SU-DHL-6 (cell line): ENCODE measurements around the gene OR10D3.

Experiments
- H2AFZ ChIP-seq: fragments of 200-600 bp; sonication (generic); 2 replicates; pipeline ENCODE4 v1.6.1; 2014; ENCODE audit warnings: low read depth, mild to moderate bottlenecking, moderate library complexity, mixed read lengths, antibody characterized with exemption, low read length; ENCODE audit not compliant: severe bottlenecking
- H3F3A ChIP-seq: fragments of 200-600 bp; shearing (Covaris generic); 2 replicates; pipeline ENCODE4 v1.6.0; 2016; ENCODE audit warnings: antibody characterized with exemption, mild to moderate bottlenecking; ENCODE audit not compliant: insufficient read depth
- H3K27ac ChIP-seq: fragments of 200-600 bp; sonication (generic); 2 replicates; pipeline ENCODE4 v1.5.1; 2016; ENCODE audit warnings: low read depth, mild to moderate bottlenecking, low read length, moderate library complexity, mixed read lengths
- H3K27me3 ChIP-seq: fragments of 200-600 bp; sonication (generic), shearing (Covaris generic); 2 replicates; pipeline ENCODE4 v1.6.0; 2014; ENCODE audit warnings: mild to moderate bottlenecking, low read length
- H3K36me3 ChIP-seq: fragments of 200-600 bp; sonication (generic); 2 replicates; pipeline ENCODE4 v1.6.1; 2014; ENCODE audit warnings: mild to moderate bottlenecking, low read length, mixed read lengths
- H3K4me2 ChIP-seq: fragments of 300-600, 200-600 bp; shearing (Covaris generic), sonication (generic); 2 replicates; pipeline ENCODE4 v1.6.0; 2014; ENCODE audit warnings: low read length, low read depth, mild to moderate bottlenecking; ENCODE audit not compliant: poor library complexity, severe bottlenecking
- H3K4me3 ChIP-seq: fragments of 200-600 bp; sonication (generic); 2 replicates; pipeline ENCODE4 v1.5.1; 2014; ENCODE audit warnings: antibody characterized with exemption, low read length, mild to moderate bottlenecking, mixed read lengths; ENCODE audit not compliant: insufficient read depth, poor library complexity, severe bottlenecking
- H3K79me2 ChIP-seq: fragments of 200-600 bp; sonication (generic); 2 replicates; pipeline ENCODE4 v1.6.1; 2014; ENCODE audit warnings: mild to moderate bottlenecking, low read length, moderate library complexity; ENCODE audit not compliant: insufficient read depth
- H3K9ac ChIP-seq: fragments of 200-600 bp; sonication (generic); 2 replicates; pipeline ENCODE4 v1.7.0; 2014; ENCODE audit warnings: mild to moderate bottlenecking, low read length
- H3K9me2 ChIP-seq: fragments of 200-600 bp; sonication (generic); replicated peaks from 2 replicates; pipeline ENCODE4 v1.6.1; 2014; ENCODE audit warnings: low read length; ENCODE audit not compliant: insufficient read depth
- H3K9me3 ChIP-seq: fragments of 200-600 bp; sonication (generic); 2 replicates; pipeline ENCODE4 v1.6.1; 2014; ENCODE audit warnings: low read length, mixed read lengths; ENCODE audit not compliant: insufficient read depth
- H4K20me1 ChIP-seq: fragments of 200-600 bp; sonication (generic); 2 replicates; pipeline ENCODE4 v1.6.1; 2014; ENCODE audit warnings: low read depth, mild to moderate bottlenecking, antibody characterized with exemption, low read length, moderate library complexity, mixed read lengths
- CTCF ChIP-seq: fragments of 200-600 bp; sonication (generic); IDR thresholded peaks from one replicate; pipeline ENCODE4 v1.5.1; 2017; ENCODE audit warnings: antibody characterized with exemption, mild to moderate bottlenecking, low read length, moderate library complexity; ENCODE audit not compliant: insufficient read depth, poor library complexity, severe bottlenecking
- EZH2phosphoT487 ChIP-seq: fragments of 200-600 bp; sonication (generic), shearing (Covaris generic); conservative IDR thresholded peaks from 2 replicates; pipeline ENCODE4 v1.6.1; 2018; ENCODE audit warnings: mild to moderate bottlenecking, antibody characterized with exemption, low read length, moderate library complexity, mixed read lengths

Gene OR10D3

GRCh38 chr11:124195189-124195734 is 12.1 kb downstream of the OR10D3 start:
- Histone ChIP-seq H2AFZ (no peak overlapping the region), H3K4me3 (no peak overlapping the region)

GRCh38 chr11:124197999-124198398 is 14.9 kb downstream of the OR10D3 start:
- Histone ChIP-seq H2AFZ (no peak overlapping the region), H3F3A (no peaks in the 10 kb centered on the region)

More at GRCh38 chr11:124195189-124195734, 12.1 kb downstream of the OR10D3 start:
- H3K9me3 ChIP-seq: no peaks in the 10 kb centered on the region
- H4K20me1 ChIP-seq: no peaks in the 10 kb centered on the region
- TF ChIP-seq CTCF (peak; percentile 75), EZH2phosphoT487 (no peak)
- no peak overlapping the region for H3K9ac ChIP-seq
- no peak overlapping the region for H3K4me2 ChIP-seq
- H3K36me3 ChIP-seq: no peaks in the 10 kb centered on the region
- no peaks in the 10 kb centered on the region for H3K79me2 ChIP-seq
- H3K27me3 ChIP-seq: no peaks in the 10 kb centered on the region
- no peaks in the 10 kb centered on the region for H3F3A ChIP-seq
- no peaks in the 10 kb centered on the region for H3K9me2 ChIP-seq
- no peak overlapping the region for H3K27ac ChIP-seq

GRCh38 chr11:124198897-124199296 is 15.8 kb downstream of the OR10D3 start:
- Histone ChIP-seq H3K9me2 (no peaks in the 10 kb centered on the region), H2AFZ (no peak overlapping the region), H3F3A (no peaks in the 10 kb centered on the region), H3K36me3 (no peaks in the 10 kb centered on the region), H3K4me3 (no peak overlapping the region), H3K27me3 (no peaks in the 10 kb centered on the region), H3K9ac (no peak overlapping the region), H3K79me2 (no peaks in the 10 kb centered on the region), H4K20me1 (no peaks in the 10 kb centered on the region), H3K9me3 (no peaks in the 10 kb centered on the region), H3K4me2 (no peak overlapping the region), H3K27ac (no peak overlapping the region)
- TF ChIP-seq CTCF (no peak), EZH2phosphoT487 (no peak)

More at GRCh38 chr11:124197999-124198398, 14.9 kb downstream of the OR10D3 start:
- H3K9me2 ChIP-seq: no peaks in the 10 kb centered on the region
- H3K27me3 ChIP-seq: no peaks in the 10 kb centered on the region
- no peaks in the 10 kb centered on the region for H3K79me2 ChIP-seq
- H3K9ac ChIP-seq: no peak overlapping the region
- TF ChIP-seq CTCF (no peak), EZH2phosphoT487 (no peak)
- H3K36me3 ChIP-seq: no peaks in the 10 kb centered on the region
- H4K20me1 ChIP-seq: no peaks in the 10 kb centered on the region
- no peak overlapping the region for H3K4me3 ChIP-seq
- H3K4me2 ChIP-seq: no peak overlapping the region
- no peaks in the 10 kb centered on the region for H3K9me3 ChIP-seq
- H3K27ac ChIP-seq: no peak overlapping the region
